SK-N-SH treated with all-trans-retinoic acid at 6 μM for 48 hours (cell line): Measurements from ENCODE around the gene CRMP1.

ENCODE experiments used
- ARNTL ChIP-seq: fragments of 450-650 bp; formaldehyde crosslinking; IDR thresholded peaks from 2 replicates; pipeline ENCODE4 v1.5.0; 2020; ENCODE audit warnings: low read depth, mild to moderate bottlenecking, moderate library complexity, borderline replicate concordance
- CREB5 ChIP-seq: fragments of 250-450 bp; sonication (Bioruptor Pico); IDR thresholded peaks from 2 replicates; pipeline ENCODE4 v1.5.1; 2020; ENCODE audit warnings: low read depth, mild to moderate bottlenecking, moderate library complexity
- CSRNP3 ChIP-seq: fragments of 250-450 bp; sonication (Bioruptor Pico); IDR thresholded peaks from 2 replicates; pipeline ENCODE4 v1.5.1; 2021; ENCODE audit warnings: mild to moderate bottlenecking, moderate library complexity
- OSR1 ChIP-seq: fragments of 250-450 bp; sonication (Bioruptor Pico); IDR thresholded peaks from 2 replicates; pipeline ENCODE4 v1.8.0; 2022; ENCODE audit warnings: moderate library complexity, mild to moderate bottlenecking, inconsistent platforms
- PPARA ChIP-seq: fragments of 250-450 bp; sonication (Bioruptor Pico); IDR thresholded peaks from 2 replicates; pipeline ENCODE4 v1.5.0; 2020; ENCODE audit warnings: mild to moderate bottlenecking, borderline replicate concordance
- ZNF8 ChIP-seq: fragments of 450-650 bp; formaldehyde crosslinking; IDR thresholded peaks from 2 replicates; pipeline ENCODE4 v1.5.0; 2020; ENCODE audit warnings: mild to moderate bottlenecking, moderate library complexity

DNA sequence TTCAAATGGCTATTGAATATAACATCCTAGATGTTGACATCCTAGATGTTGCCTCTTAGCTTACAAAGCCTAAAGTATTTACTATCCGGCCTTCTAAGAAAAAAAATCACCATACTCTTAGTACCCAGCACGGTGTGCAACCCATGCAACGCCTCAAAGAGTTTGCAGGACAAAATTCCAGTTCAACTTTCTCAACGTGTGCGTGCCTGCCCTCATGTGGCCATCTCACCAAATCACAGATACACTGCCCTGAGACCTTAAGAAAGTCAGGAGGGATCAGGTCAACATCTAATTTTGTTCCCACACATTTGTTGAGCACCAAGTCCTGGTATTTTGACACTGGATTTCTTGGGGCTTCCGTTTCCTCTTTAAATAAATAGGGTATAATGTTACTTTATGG is 68.3 kb downstream of the CRMP1 start:
- TF ChIP-seq PPARA (CRISPR knock-in tag): no peak
- no peak for TF ChIP-seq ARNTL (CRISPR knock-in tag)
- TF ChIP-seq CREB5 (CRISPR knock-in tag): no peak
- no peak for TF ChIP-seq OSR1 (CRISPR knock-in tag)
- TF ChIP-seq ZNF8 (CRISPR knock-in tag): no peak
- TF ChIP-seq CSRNP3: no peak
